Testis (tissue), 3 donors: ENCODE results near the gene CHAC2. TPM values are rescaled to one million over a fixed set of nuclear protein-coding genes. Genes with fewer than 3 reads are reported as not detected.

Experiments used
- DNase-seq: peaks from one replicate; pipeline ENCODE4 v3.0.0-alpha.2; 2019
- H3K27ac ChIP-seq, 2 donors: fragments of 200-600 bp; sonication (generic); one replicate each; pipeline ENCODE4 v1.5.1; 2019
- H3K27me3 ChIP-seq: fragments of 200-600 bp; sonication (generic); one replicate; pipeline ENCODE4 v1.5.1; 2019
- H3K36me3 ChIP-seq: fragments of 200-600 bp; sonication (generic); one replicate; pipeline ENCODE4 v1.5.1; 2017; ENCODE audit warnings: low read depth; ENCODE audit errors: missing control alignments
- H3K4me1 ChIP-seq: fragments of 200-600 bp; sonication (generic); one replicate; pipeline ENCODE4 v1.5.1; 2019
- H3K4me3 ChIP-seq, 2 donors: fragments of 200-600 bp; sonication (generic); one replicate each; pipeline ENCODE4 v1.5.1; 2017 to 2019
- H3K9me3 ChIP-seq: fragments of 200-600 bp; sonication (generic); one replicate; pipeline ENCODE4 v1.5.1; 2017
- CTCF ChIP-seq, 3 experiments: fragments of 450-650 bp in 2 of 3; fragments of 200-600 bp in 1 of 3; sonication (generic) in 1 of 3; IDR thresholded peaks; one replicate each; pipeline ENCODE4 v1.5.1; 2016 to 2019; ENCODE audit warnings: antibody characterized with exemption in 3 of 3, mild to moderate bottlenecking in 2 of 3, moderate library complexity in 1 of 3
- POLR2A ChIP-seq: fragments of 450-650 bp; IDR thresholded peaks from one replicate; pipeline ENCODE4 v1.6.1; 2017; ENCODE audit warnings: antibody characterized with exemption, mild to moderate bottlenecking, moderate library complexity
- WGBS, 2 donors: methylation state at CpG; one replicate each; pipeline ENCODE4 v1.1.5; 2018; 5-methylcytosine and 5-hydroxymethylcytosine counted together
- intact Hi-C: fragments of 100-400 bp; cut with DNase I; formaldehyde crosslinking; loops from one replicate; pipeline ENCODE4 v1.15.1; 2023; ENCODE audit warnings: low total_unique reads
- polyA plus RNA-seq: library from polyadenylated mRNA; stranded (reverse); fragments of 350-450 nt; fragmentation: Illumina TruSeq; extraction: RNeasy Lipid Tissue Mini Kit (QIAGEN cat#74804); gene quantifications from one replicate; pipeline ENCODE4 v1.2.3, GENCODE V29; 2014; ENCODE audit warnings: low read depth, low replicate concordance; ENCODE audit not compliant: insufficient read depth
- total RNA-seq, 2 donors: library from RNA; depleted of rRNA; stranded (reverse); fragments of >200 nt; gene quantifications; one replicate each; pipeline ENCODE4 v1.2.3, GENCODE V29; 2016

CHAC2 gene
- total and polyA plus RNA-seq, 3 donors from 2014 or later, result 3.4 to 9.1 (median 3.6) TPM

DNA sequence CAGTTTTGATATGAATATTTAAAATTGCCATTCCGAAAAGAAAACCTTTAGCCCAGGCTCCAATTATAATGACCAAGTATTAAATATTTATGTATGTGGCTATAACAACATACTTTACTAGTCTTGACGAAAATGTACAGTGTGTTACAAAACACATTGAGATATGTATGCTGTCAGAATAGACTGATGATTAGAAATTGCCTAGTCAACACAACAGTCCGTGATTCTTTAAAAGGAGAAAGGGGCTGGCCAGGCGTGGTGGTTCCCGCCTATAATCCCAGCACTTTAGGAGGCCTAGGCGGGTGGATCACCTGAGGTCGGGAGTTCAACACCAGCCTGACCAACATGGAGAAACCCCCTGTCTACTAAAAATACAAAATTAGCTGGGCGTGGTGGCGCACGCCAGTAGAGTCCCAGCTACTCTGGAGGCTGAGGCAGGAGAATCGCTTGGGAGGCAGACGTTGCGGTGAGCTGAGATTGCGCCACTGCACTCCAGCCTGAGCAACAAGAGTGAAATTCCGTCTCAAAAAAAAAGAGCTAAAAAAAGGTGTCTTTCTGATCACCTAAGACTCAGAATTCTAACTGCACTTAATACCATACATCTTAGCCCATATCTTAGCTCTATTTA is 1.8 kb downstream of the CHAC2 start:
- no peaks in the 10 kb centered on the region for H3K9me3 ChIP-seq
- H3K27me3 ChIP-seq, result no peaks in the 10 kb centered on the region
- H3K36me3 ChIP-seq, result no peaks in the 10 kb centered on the region
- no peak overlapping the region for H3K27ac ChIP-seq
- H3K4me3 ChIP-seq, result no peak overlapping the region
- intact Hi-C loops, result no loop called here
- H3K4me1 ChIP-seq, result peaks cover 5% of the 10 kb centered on the region
- DNase-seq, result no peak
- TF ChIP-seq CTCF (IDR thresholded peaks at IDR 0.05), result no peak
- TF ChIP-seq POLR2A, result no peak
- WGBS, 2 donors, result 88 to 90% methylated on average over 13 to 15 of the region's 15 CpGs

GRCh38 chr2:53770264-53770663 is 2.7 kb downstream of the CHAC2 start:
- no peak for DNase-seq
- H3K36me3 ChIP-seq, result no peaks in the 10 kb centered on the region
- no peak overlapping the region for H3K27ac ChIP-seq
- H3K9me3 ChIP-seq, result no peaks in the 10 kb centered on the region
- 87 to 91% methylated on average over 4 of the region's 4 CpGs for WGBS, 2 donors
- peaks cover 5% of the 10 kb centered on the region for H3K4me1 ChIP-seq
- H3K27me3 ChIP-seq, result no peaks in the 10 kb centered on the region
- no peak overlapping the region for H3K4me3 ChIP-seq
- intact Hi-C loops, result no loop called here
- TF ChIP-seq CTCF (IDR thresholded peaks at IDR 0.05) (no peak), POLR2A (no peak)

DNA sequence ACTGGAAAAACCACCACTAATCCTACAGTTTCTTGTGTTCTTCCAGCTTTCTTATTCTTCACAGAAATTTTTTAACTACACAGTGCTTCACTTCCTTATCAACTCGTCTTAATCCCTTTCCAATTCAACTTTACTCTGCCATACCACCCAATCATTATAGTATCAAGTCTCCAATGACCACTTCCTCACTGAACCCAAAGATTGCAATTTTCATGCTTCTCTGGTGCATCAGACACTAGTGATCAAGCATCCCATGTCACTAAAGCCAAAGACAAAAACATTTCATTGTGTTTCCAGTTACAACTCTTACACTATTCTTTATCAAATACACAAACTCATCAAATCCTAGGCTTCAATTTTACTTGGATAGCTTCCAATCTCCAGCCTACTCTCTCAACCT is 9.5 kb downstream of the CHAC2 start:
- Histone ChIP-seq H3K4me3 (no peak overlapping the region), H3K36me3 (no peaks in the 10 kb centered on the region), H3K9me3 (no peaks in the 10 kb centered on the region), H3K27ac (no peak overlapping the region), H3K4me1 (no peaks in the 10 kb centered on the region), H3K27me3 (no peaks in the 10 kb centered on the region)
- 33 to 74% methylated on average over 1 of the region's 1 CpG for WGBS, 2 donors
- no peak for TF ChIP-seq CTCF (IDR thresholded peaks at IDR 0.05)
- TF ChIP-seq POLR2A, result no peak
- no peak for DNase-seq
- intact Hi-C loops, result no loop called here

- 84 to 91% methylated on average over 5 of the region's 5 CpGs for WGBS, 2 donors
- intact Hi-C loops, result no loop called here
- no peaks in the 10 kb centered on the region for H3K27me3 ChIP-seq
- TF ChIP-seq POLR2A (no peak), CTCF (IDR thresholded peaks at IDR 0.05) (no peak)
- DNase-seq, result no peak
- H3K36me3 ChIP-seq, result no peaks in the 10 kb centered on the region
- H3K4me1 ChIP-seq, result no peaks in the 10 kb centered on the region
- H3K9me3 ChIP-seq, result no peaks in the 10 kb centered on the region
- no peak overlapping the region for H3K4me3 ChIP-seq
- no peak overlapping the region for H3K27ac ChIP-seq
These were observed 11.0 kb downstream of the CHAC2 start for GRCh38 chr2:53778536-53779162.

DNA sequence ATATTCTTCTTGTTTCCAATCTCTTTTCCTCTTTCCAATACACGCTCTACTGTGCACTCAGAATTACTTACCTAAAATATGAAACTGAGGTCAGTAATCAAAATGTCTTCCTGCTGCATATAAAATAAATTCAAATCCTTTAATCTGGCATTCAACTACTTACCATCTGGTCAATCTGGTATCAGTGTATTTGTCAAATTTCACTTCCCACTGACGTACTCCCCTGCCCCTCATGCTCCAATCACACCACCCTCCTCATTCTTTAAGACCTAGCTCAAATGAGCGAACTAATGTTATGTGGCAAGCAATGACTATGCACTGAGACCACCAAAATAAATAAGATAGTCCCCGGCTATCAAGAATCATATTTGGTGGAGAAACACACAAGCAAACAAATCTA is 12.5 kb downstream of the CHAC2 start:
- Histone ChIP-seq H3K9me3 (no peaks in the 10 kb centered on the region), H3K27ac (no peak overlapping the region), H3K27me3 (no peaks in the 10 kb centered on the region), H3K4me1 (peaks cover 7% of the 10 kb centered on the region), H3K4me3 (no peak overlapping the region), H3K36me3 (no peaks in the 10 kb centered on the region)
- TF ChIP-seq POLR2A, result no peak
- intact Hi-C loops, result no loop called here
- no peak for DNase-seq
- 86 to 89% methylated on average over 4 of the region's 4 CpGs for WGBS, 2 donors
